Renal pelvis (tissue), 4 donors: ENCODE data around the gene KIF4B. TPM values are rescaled to one million over a fixed set of nuclear protein-coding genes. Genes with fewer than 3 reads are reported as not detected.

Source experiments
- DNase-seq: peaks from one replicate; pipeline ENCODE4 v3.0.0-alpha.2; 2013
- polyA plus RNA-seq, 3 donors: library from polyadenylated mRNA; unstranded; fragments of 120-200 nt; gene quantifications; one replicate each; pipeline ENCODE4 v1.2.1, GENCODE V29; 2013; ENCODE audit not compliant: insufficient read length in 3 of 3

The KIF4B gene
- polyA plus RNA-seq, 3 donors: 0.24 to 0.29 (median 0.27) TPM

DNA sequence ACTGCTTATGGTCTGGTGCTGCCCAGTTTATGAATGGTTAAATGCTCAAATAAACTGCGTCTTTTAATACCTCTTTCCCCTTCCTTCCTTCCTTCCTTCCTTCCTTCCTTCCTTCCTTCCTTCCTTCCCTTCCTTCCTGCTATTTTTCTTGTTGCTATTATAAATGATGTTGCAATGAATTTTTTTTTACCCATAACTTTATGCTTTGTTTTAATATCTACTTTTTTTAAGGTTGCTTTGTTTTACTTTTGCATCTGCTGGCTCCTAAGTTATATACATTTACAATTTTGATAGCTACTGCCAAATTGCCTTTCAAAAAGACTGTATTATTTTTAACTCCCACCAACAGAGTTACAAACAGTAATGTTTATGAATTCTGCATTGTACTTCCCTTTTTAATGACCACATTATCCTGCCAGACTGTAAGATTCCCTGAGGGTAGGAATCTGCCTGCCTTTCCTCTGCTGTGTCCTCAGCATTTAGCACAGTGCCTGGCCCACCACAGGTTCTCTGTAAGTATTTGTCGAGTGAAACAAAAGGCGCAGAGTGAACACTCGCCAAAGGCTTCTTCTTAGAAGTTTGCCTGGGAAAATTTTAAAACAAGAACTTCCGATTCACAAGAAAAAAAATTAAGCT is 36.9 kb downstream of the KIF4B start:
- DNase-seq: no peak

DNA sequence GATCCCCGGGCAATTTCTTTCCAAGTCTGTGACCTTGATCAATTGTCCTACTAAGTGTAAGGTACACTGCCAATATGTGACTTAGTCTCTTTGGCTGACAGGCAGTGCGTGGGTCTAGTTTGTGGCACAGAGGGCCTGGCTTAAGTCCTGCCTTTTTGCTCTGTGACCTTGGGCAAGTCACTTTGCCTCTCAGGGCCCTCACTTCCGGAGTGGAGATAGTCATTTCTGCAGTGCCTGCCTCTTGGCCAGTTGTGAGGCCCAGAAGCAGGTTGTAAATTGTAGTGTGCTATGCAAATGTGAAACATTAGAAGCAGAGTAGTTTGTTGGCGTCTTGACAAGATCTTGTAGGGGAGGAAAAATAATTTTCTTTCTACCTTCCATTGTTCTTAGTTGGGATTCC is 39.0 kb downstream of the KIF4B start:
- DNase-seq: no peak

DNA sequence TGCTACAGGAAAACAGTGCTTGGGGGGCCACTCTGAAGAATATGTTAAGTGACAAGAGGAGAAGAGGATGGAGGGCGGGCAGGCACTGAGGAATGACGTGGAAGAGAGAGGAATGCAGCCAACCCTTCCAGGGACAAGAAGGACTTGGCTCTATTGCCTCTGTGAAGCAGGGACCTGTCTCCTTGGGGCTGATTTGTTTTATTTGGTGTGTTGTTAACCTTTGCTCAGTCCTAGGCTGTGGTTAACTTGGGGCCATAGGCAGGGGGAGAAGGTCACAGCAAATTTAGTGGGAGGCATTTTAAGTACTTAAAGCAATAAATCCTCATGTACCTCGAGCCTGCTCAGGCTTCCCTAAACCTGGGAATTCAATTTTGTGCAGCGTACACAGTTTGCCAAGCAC is 39.9 kb downstream of the KIF4B start:
- DNase-seq: peak; percentile 52

DNA sequence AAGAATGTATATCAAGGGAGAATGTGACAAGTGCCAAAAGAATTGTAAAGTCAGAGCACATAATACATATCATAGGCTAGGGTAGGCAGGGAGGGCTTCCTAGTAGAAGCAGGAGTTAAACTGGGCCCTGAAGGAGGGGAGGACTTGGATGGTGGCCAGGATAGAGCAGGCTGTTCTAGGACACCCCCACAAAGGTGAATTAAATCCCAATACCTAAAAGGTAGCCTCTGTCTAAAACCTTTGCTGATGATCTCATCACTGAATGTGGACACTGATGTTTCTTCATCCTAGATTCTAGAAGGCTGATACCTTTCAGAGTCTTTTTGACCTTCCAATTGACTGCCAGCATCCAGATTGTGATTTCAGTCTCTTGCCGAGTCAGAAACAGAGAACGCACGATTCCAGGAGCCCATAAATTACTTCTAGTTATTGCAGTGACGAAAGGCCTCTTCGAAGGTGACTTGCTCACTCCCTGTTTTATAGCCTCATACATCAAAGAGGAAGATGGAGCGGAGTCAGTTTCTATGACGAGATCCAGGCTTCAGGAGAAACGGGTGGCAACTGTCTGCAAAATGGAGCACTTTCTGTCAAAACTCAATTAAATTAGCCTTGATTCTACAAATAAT is 43.2 kb downstream of the KIF4B start:
- DNase-seq: peak; percentile 22

DNA sequence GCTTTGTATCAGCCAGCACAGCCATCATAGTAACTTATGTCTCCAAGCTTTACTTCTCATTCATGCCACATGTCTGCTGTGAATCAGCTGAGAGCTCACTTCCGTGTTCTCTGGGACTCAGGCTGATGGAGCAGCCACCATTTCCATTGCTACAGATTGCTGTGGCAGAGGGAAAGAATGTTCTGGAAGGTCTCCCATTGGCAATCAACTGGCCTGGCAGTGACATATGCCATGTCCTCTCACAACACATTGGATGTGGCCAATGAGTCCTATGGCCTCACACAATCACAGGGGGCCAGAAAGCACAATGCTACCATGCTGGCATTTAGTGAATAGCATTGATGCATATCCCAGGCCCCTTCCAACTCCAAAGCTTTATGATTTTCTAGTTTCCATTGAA is 44.1 kb downstream of the KIF4B start:
- DNase-seq: no peak

DNA sequence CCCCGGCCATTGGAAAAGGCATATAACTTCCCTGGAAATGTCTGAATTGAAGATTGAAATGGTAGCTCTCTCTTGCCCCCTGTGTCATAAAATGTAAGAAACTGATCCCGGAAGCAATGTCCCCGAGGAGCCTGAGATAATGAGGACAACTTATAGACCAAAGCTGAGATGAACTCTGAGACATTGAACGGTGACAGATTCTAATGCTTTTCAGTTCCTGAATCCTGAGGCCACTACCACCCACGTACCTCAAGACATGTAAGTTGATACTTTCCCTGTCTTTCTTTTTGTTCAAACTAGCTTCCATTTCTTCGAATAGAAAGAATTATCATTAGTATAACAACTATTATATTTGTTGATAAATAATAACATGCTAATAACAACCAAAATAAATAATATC is 51.0 kb downstream of the KIF4B start:
- DNase-seq: no peak

DNA sequence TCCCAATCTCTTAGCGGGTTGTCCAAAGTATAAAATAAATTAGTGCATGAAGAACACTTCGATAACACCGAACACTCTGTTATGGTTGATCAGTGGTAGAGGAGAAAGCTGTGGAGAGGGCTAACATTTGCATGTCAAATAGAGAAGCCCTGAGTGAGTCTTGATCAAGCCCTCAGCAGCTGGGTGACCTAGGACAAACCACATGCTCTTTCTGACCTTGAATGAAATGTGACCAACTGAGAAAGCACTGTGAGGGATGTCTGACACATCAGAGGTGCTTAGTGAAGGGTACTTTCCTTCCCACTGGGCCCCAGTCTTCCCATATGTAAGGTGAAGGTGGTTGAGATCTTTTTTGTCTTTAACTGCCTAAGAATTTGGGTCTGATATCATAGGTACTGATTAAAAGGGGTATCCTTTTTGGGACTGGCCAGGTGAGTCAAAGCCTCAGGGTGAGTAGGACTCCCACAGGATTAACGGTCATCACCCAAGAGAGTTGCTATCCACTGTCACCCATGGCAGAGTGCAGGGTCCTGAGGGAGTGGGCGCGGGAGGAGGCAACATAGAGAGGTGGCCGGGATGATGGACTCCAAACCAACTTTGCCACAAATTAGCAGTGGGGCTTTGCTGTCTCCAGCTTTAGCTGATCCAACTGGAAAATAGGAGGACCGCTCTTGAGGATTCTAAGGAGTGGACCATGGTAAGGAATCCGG is 53.5 kb downstream of the KIF4B start:
- no peak for DNase-seq

Other genes with a start within 250 kb of the KIF4B start
- gene FAXDC2, start 163.2 kb upstream of the KIF4B start, polyA plus RNA-seq: 10 to 100 TPM; 31.6 to 39.3 (median 38.3) TPM
- gene CNOT8, start 155.1 kb upstream of the KIF4B start, polyA plus RNA-seq: 10 to 100 TPM; 70.6 to 79.6 (median 72.4) TPM
- 10 to 100 TPM; 20.6 to 21.8 (median 21.0) TPM for gene GEMIN5, start 75.5 kb upstream of the KIF4B start, polyA plus RNA-seq
- 10 to 100 TPM; 44.4 to 49.0 (median 46.4) TPM for gene MRPL22, start 72.7 kb upstream of the KIF4B start, polyA plus RNA-seq